Skeletal muscle satellite cell (primary cell): Measurements from ENCODE around the gene NLGN1.

Experiments
- H3K27me3 ChIP-seq: 2 replicates; pipeline ENCODE4 v1.7.0; 2013; ENCODE audit warnings: low read length; ENCODE audit not compliant: control insufficient read depth, insufficient read depth
- H3K36me3 ChIP-seq: 2 replicates; pipeline ENCODE4 v1.7.0; 2013; ENCODE audit warnings: mild to moderate bottlenecking, control low read depth, low read length; ENCODE audit not compliant: insufficient read depth
- H3K4me1 ChIP-seq: 2 replicates; pipeline ENCODE4 v1.7.0; 2013; ENCODE audit warnings: low read length; ENCODE audit not compliant: control insufficient read depth, insufficient read depth
- H3K4me2 ChIP-seq: 2 replicates; pipeline ENCODE4 v1.7.0; 2013; ENCODE audit warnings: mild to moderate bottlenecking, low read length
- H3K4me3 ChIP-seq: 2 replicates; pipeline ENCODE4 v1.7.0; 2013; ENCODE audit warnings: low read length
- H3K9ac ChIP-seq: 2 replicates; pipeline ENCODE4 v1.7.0; 2013; ENCODE audit warnings: mild to moderate bottlenecking, low read depth, low read length, moderate library complexity
- H3K9me3 ChIP-seq: replicated peaks from 2 replicates; pipeline ENCODE4 v1.7.0; 2013; ENCODE audit warnings: mild to moderate bottlenecking, control low read depth, low read length

NLGN1 gene

DNA sequence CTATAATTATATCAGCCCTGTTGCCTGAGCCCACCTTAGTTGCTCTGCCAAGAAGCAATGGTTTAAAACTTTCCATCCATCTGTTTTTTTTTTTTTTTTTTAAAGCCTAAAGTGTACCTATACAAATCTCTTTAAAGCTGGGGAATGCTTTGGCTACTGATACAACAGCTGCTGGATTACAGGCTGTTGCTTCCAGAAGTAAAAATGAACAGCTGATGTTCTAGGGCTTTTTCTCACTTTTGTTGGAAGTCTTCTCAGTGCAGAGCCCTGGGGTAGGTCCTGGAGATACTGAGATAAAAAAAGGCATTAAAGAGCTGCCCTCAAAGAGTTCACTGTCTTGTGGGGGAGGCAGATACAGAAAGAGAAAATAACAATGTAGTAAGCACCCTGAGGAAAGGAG, 218.1 kb downstream of the NLGN1 start:
- no peaks in the 10 kb centered on the region for H3K4me1 ChIP-seq
- no peak overlapping the region for H3K9ac ChIP-seq
- H3K36me3 ChIP-seq = no peaks in the 10 kb centered on the region
- no peaks in the 10 kb centered on the region for H3K9me3 ChIP-seq
- no peaks in the 10 kb centered on the region for H3K27me3 ChIP-seq
- H3K4me2 ChIP-seq = no peak overlapping the region
- no peak overlapping the region for H3K4me3 ChIP-seq

DNA sequence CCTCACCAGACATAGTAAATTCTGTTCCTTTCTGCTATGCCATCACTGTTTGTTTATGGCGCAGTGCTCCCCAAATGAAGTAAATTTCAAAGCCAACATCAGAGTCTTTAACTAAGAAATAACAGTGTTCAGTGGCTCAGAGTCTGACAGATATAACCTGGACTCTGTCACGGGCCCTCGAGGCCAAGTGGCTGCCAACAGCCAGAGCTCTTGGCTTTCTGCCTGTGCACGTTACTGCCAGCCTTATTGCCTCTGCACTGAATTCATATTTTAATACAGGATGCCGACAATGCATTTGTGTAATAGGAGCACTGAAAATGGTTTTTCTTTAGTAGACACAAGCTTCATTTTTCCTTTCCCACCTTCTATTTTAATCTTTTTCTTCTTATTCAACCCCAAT, 219.9 kb downstream of the NLGN1 start:
- Histone ChIP-seq H3K4me3 (no peak overlapping the region), H3K4me1 (no peaks in the 10 kb centered on the region), H3K9me3 (no peaks in the 10 kb centered on the region), H3K9ac (no peak overlapping the region), H3K4me2 (no peak overlapping the region), H3K27me3 (no peaks in the 10 kb centered on the region), H3K36me3 (no peaks in the 10 kb centered on the region)

DNA sequence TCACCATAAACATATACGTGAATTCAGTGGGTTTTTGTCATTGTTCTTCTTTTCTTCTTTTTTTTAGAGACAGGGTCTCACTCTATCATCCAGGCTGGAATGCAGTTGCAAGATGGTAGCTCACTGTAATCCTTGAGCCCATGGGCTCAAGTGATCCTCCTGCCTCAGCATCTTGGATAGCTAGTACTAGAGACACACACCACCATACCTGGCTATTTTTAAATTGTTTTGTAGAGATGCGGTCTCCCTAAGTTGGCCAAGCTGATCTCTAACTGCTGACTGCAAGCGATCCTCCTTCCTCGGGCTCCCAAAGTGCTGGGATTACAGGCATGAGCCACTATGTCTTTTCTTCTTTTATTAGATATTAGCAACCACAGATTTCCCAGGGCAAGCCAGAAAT, 220.6 kb downstream of the NLGN1 start:
- Histone ChIP-seq H3K4me1 (no peaks in the 10 kb centered on the region), H3K36me3 (no peaks in the 10 kb centered on the region), H3K4me3 (no peak overlapping the region), H3K9me3 (no peaks in the 10 kb centered on the region), H3K4me2 (no peak overlapping the region), H3K27me3 (no peaks in the 10 kb centered on the region), H3K9ac (no peak overlapping the region)

DNA sequence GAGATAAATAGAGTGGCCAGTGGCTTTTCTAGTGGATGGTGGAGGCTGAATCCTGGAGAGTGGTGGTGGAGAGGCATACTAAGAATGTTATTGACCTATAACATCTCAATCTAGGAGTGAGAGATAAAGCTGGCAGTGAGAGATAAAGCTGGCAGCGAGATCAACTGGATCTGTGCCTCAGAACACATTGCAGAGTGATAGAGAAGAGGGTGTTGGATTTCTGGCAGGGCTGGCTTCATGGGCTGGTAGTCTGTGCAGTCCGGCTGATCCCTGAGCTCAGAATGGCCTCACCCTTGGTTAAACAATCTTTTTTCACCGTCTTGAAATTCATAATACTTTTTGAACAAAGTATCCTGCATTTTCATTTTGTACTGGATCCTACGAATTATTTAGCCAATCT, 221.2 kb downstream of the NLGN1 start:
- Histone ChIP-seq H3K4me1 (no peaks in the 10 kb centered on the region), H3K4me2 (no peak overlapping the region), H3K4me3 (no peak overlapping the region), H3K36me3 (no peaks in the 10 kb centered on the region), H3K9ac (no peak overlapping the region), H3K27me3 (no peaks in the 10 kb centered on the region), H3K9me3 (no peaks in the 10 kb centered on the region)

GRCh38 chr3:173622166-173622565, 224.6 kb downstream of the NLGN1 start:
- Histone ChIP-seq H3K9me3 (no peaks in the 10 kb centered on the region), H3K4me1 (no peaks in the 10 kb centered on the region), H3K27me3 (no peaks in the 10 kb centered on the region), H3K4me3 (no peak overlapping the region), H3K9ac (no peak overlapping the region), H3K36me3 (no peaks in the 10 kb centered on the region), H3K4me2 (no peak overlapping the region)

GRCh38 chr3:173624086-173624485, 226.5 kb downstream of the NLGN1 start:
- no peak overlapping the region for H3K4me3 ChIP-seq
- no peak overlapping the region for H3K9ac ChIP-seq
- H3K9me3 ChIP-seq = no peaks in the 10 kb centered on the region
- no peaks in the 10 kb centered on the region for H3K36me3 ChIP-seq
- H3K4me2 ChIP-seq = no peak overlapping the region
- H3K4me1 ChIP-seq = no peaks in the 10 kb centered on the region
- no peaks in the 10 kb centered on the region for H3K27me3 ChIP-seq

GRCh38 chr3:173630849-173631248, 233.3 kb downstream of the NLGN1 start:
- H3K9ac ChIP-seq = no peak overlapping the region
- H3K4me1 ChIP-seq = no peaks in the 10 kb centered on the region
- H3K27me3 ChIP-seq = no peaks in the 10 kb centered on the region
- H3K36me3 ChIP-seq = no peaks in the 10 kb centered on the region
- no peak overlapping the region for H3K4me2 ChIP-seq
- no peak overlapping the region for H3K4me3 ChIP-seq
- H3K9me3 ChIP-seq = no peaks in the 10 kb centered on the region

- Histone ChIP-seq H3K4me3 (no peak overlapping the region), H3K27me3 (no peaks in the 10 kb centered on the region), H3K9ac (no peak overlapping the region), H3K9me3 (no peaks in the 10 kb centered on the region), H3K4me1 (no peaks in the 10 kb centered on the region), H3K4me2 (no peak overlapping the region), H3K36me3 (no peaks in the 10 kb centered on the region)
These were observed 235.4 kb downstream of the NLGN1 start for GRCh38 chr3:173632945-173633344.

DNA sequence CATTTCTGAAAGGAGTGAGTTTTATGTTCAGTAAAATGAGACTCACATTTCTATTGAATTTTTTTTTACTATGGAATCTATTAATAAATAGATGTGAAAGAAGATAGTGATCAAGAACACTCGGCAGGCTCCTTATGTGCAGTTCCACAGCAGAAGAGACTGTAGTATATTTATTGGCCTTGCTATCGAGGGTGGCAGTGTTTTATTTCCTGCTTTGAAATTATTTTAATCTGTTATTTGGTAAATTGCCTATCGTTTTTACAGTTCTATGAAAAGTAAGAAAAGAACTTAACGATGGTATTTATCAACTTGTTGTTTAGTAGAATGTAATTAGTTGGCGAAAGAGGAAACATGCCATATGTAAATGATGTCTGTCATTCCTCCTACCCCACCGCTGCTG, 238.3 kb downstream of the NLGN1 start:
- Histone ChIP-seq H3K27me3 (no peaks in the 10 kb centered on the region), H3K4me3 (no peak overlapping the region), H3K36me3 (no peaks in the 10 kb centered on the region), H3K4me2 (no peak overlapping the region), H3K9me3 (no peaks in the 10 kb centered on the region), H3K9ac (no peak overlapping the region), H3K4me1 (no peaks in the 10 kb centered on the region)

DNA sequence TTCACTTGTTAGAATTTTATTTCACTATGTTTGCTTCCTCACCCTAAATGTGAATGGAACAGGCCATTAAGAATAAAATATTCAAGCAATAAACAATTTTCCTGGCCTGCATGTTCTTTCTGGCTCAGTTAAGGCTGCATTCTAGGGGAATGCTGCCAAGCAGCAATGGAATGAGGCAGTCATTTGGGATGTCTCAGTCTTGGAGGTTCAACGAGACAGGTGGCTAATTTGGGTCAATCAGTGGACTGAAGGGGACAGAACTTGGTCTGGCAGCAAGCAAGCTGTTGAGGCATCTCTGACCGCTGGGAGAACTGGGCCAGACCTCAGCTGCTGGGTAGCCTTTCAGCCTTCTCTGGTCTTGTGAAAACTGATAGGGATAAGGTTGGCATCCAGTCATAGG, 241.6 kb downstream of the NLGN1 start:
- Histone ChIP-seq H3K9ac (no peak overlapping the region), H3K27me3 (no peaks in the 10 kb centered on the region), H3K36me3 (no peaks in the 10 kb centered on the region), H3K4me3 (no peak overlapping the region), H3K4me2 (no peak overlapping the region), H3K9me3 (no peaks in the 10 kb centered on the region), H3K4me1 (no peaks in the 10 kb centered on the region)

DNA sequence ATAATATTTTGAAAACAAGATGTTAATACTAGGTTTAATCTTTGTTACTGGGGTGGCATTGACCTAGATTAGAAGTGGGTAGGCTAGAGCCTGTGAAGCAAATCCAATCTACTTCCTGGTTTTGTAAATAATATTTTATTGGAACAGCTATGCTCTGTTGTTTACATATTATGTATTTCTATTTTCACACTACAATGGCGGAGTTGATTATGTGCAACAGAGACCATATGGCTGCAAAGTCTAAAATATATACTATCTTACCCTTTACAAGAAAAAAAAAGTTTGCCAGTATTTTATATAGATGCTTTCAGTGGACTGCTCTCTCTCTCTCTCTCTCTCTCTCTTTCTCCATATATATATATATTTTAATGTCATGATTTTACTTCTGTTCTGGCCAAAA, 244.2 kb downstream of the NLGN1 start:
- Histone ChIP-seq H3K9me3 (no peaks in the 10 kb centered on the region), H3K4me3 (no peak overlapping the region), H3K27me3 (no peaks in the 10 kb centered on the region), H3K4me2 (no peak overlapping the region), H3K9ac (no peak overlapping the region), H3K36me3 (no peaks in the 10 kb centered on the region), H3K4me1 (no peaks in the 10 kb centered on the region)

DNA sequence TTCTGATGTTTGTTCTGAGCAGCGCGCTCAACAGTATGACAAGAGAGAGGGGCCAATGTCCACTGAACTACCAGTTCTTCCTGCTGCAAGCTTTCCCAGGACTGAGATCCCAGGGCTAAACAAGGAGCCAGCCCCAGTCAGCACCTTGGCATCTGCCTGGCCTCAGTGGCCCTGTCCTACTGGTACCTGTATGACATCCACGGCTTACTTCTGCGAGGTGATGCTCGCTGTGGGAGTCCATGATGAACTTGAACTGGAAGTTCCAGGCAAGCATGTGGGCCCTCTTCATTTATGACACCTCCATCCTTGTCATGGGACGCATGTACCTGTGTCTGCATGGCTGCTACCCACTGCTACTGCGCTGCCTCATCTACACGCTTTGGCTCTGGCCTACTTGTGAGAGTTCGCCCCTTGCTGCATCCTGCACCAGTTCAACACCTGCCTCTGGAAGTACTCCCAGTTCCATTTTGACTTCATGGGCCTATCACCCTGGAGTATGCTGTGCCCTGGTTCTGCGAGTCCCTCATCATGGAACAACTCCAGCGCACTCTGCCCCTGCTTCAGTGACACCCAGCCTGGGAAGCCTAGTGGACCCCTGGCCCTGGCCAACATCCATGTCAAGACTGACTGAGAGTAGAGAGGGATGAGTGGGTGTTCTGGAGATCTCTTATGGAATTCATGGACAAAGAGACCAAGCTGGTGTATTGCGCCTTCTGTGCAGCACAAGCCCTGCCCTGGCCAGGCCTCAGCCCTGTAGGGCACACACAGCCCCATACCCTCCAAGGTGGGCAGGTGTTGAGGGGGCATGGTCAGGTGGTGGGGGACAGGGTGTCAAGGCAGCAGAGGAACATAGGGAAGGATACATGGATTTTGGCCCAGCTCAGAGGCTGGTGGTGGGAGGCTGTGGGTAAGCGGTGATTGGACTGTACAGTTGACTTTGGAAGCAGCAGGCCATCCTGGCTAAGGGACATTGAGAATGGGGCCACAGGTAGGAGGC, 246.8 kb downstream of the NLGN1 start:
- Histone ChIP-seq H3K9ac (no peak overlapping the region), H3K4me2 (no peak overlapping the region), H3K4me3 (no peak overlapping the region), H3K4me1 (no peaks in the 10 kb centered on the region), H3K27me3 (no peaks in the 10 kb centered on the region), H3K36me3 (no peaks in the 10 kb centered on the region), H3K9me3 (no peaks in the 10 kb centered on the region)
